Suppressor macrophage treated with lipopolysaccharide for 1 hour (primary cell): ENCODE results near the gene EVC.

Experiments used
- DNase-seq, 3 donors: peaks; one replicate each; pipeline ENCODE4 v3.0.0-alpha.2; 2020 to 2022

Gene EVC

GRCh38 chr4:5710961-5711478 is at the start of gene EVC:
EVC (plus strand) TSS chr4:5711201; CDS start chr4:5711381, 180 bp downstream.
- DNase-seq = peak; percentile 27 to 59 (median 47)

- no peak for DNase-seq
Measured at GRCh38 chr4:5661237-5661636, 49.8 kb upstream of the EVC start.

GRCh38 chr4:5662555-5662954 is 48.4 kb upstream of the EVC start:
- peak in 2 of 3 donors; percentile 9 to 25 for DNase-seq

GRCh38 chr4:5664778-5665177 is 46.2 kb upstream of the EVC start:
- no peak for DNase-seq

- no peak for DNase-seq
Measured at GRCh38 chr4:5666741-5667140, 44.3 kb upstream of the EVC start.

- DNase-seq = no peak
Measured at GRCh38 chr4:5676763-5677162, 34.2 kb upstream of the EVC start.

- no peak for DNase-seq
Measured at GRCh38 chr4:5678977-5679376, 32.0 kb upstream of the EVC start.

GRCh38 chr4:5683566-5683965 is 27.4 kb upstream of the EVC start:
- no peak for DNase-seq

GRCh38 chr4:5685296-5685695 is 25.7 kb upstream of the EVC start:
- no peak for DNase-seq

GRCh38 chr4:5686338-5686737 is 24.7 kb upstream of the EVC start:
- no peak for DNase-seq

GRCh38 chr4:5689065-5689464 is 21.9 kb upstream of the EVC start:
- no peak for DNase-seq

- no peak for DNase-seq
Measured at GRCh38 chr4:5691491-5692132, 19.4 kb upstream of the EVC start.

- no peak for DNase-seq
Measured at GRCh38 chr4:5693871-5694270, 17.1 kb upstream of the EVC start.

GRCh38 chr4:5696341-5696740 is 14.7 kb upstream of the EVC start:
- DNase-seq = no peak

- no peak for DNase-seq
Measured at GRCh38 chr4:5700459-5700858, 10.5 kb upstream of the EVC start.

- DNase-seq = no peak
Measured at GRCh38 chr4:5701971-5702370, 9.0 kb upstream of the EVC start.

GRCh38 chr4:5703831-5704230 is 7.2 kb upstream of the EVC start:
- DNase-seq = no peak

- DNase-seq = no peak
Measured at GRCh38 chr4:5704276-5704675, 6.7 kb upstream of the EVC start.

GRCh38 chr4:5705647-5706320 is 5.2 kb upstream of the EVC start:
- DNase-seq = no peak

GRCh38 chr4:5706486-5707290 is 4.3 kb upstream of the EVC start:
- DNase-seq = no peak

GRCh38 chr4:5707366-5707765 is 3.6 kb upstream of the EVC start:
- no peak for DNase-seq

- DNase-seq = no peak
Measured at GRCh38 chr4:5707778-5708448, 3.1 kb upstream of the EVC start.
